ENCODE results near the gene EPHA10.

EPHA10 gene

GRCh38 chr1:37724575-37724974, 40.3 kb downstream of the EPHA10 start:
- TF ChIP-seq CTCF (IDR thresholded peaks at IDR 0.05; ENCODE audit: insufficient read depth, low read depth, low read length, missing control alignments) = no peak
- DNase-seq (ENCODE audit: low read depth) = no peak
- H3K4me3 ChIP-seq (ENCODE audit: low read depth, low read length) = no peak overlapping the region

GRCh38 chr1:37723390-37724078, 41.4 kb downstream of the EPHA10 start:
- no peak for DNase-seq (ENCODE audit: low read depth)
- H3K4me3 ChIP-seq (ENCODE audit: low read depth, low read length) = no peak overlapping the region
- TF ChIP-seq CTCF (IDR thresholded peaks at IDR 0.05; ENCODE audit: insufficient read depth, low read depth, low read length, missing control alignments) = no peak

GRCh38 chr1:37723072-37723389, 41.9 kb downstream of the EPHA10 start:
- TF ChIP-seq CTCF (IDR thresholded peaks at IDR 0.05; ENCODE audit: insufficient read depth, low read depth, low read length, missing control alignments) = no peak
- DNase-seq (ENCODE audit: low read depth) = no peak
- no peak overlapping the region for H3K4me3 ChIP-seq (ENCODE audit: low read depth, low read length)

GRCh38 chr1:37722181-37723071, 42.5 kb downstream of the EPHA10 start:
- DNase-seq (ENCODE audit: low read depth) = no peak
- no peak overlapping the region for H3K4me3 ChIP-seq (ENCODE audit: low read depth, low read length)
- no peak for TF ChIP-seq CTCF (IDR thresholded peaks at IDR 0.05; ENCODE audit: insufficient read depth, low read depth, low read length, missing control alignments)

GRCh38 chr1:37721565-37721964, 43.4 kb downstream of the EPHA10 start:
- DNase-seq (ENCODE audit: low read depth) = no peak
- no peak for TF ChIP-seq CTCF (IDR thresholded peaks at IDR 0.05; ENCODE audit: insufficient read depth, low read depth, low read length, missing control alignments)
- no peak overlapping the region for H3K4me3 ChIP-seq (ENCODE audit: low read depth, low read length)

GRCh38 chr1:37720231-37721130, 44.4 kb downstream of the EPHA10 start:
- DNase-seq (ENCODE audit: low read depth) = no peak
- no peak for TF ChIP-seq CTCF (IDR thresholded peaks at IDR 0.05; ENCODE audit: insufficient read depth, low read depth, low read length, missing control alignments)
- no peak overlapping the region for H3K4me3 ChIP-seq (ENCODE audit: low read depth, low read length)
